ENCODE data around the gene C1QTNF9B.
"Not testable (repeated sequence)": the region's sequence is repeated elsewhere in the genome, so short reads cannot be mapped to it uniquely, and the experiment has no call there.

C1QTNF9B gene

GRCh38 chr13:23897452-23897919, at the start of gene C1QTNF9B:
C1QTNF9B (minus strand) TSS chr13:23897502.
- TF ChIP-seq GATA2, GATA3 (IDR thresholded peaks at IDR 0.05; ENCODE audit: low read depth, low read length): not testable (repeated sequence)

GRCh38 chr13:23946900-23947299, 49.6 kb upstream of the C1QTNF9B start:
- TF ChIP-seq GATA3 (IDR thresholded peaks at IDR 0.05; ENCODE audit: low read depth, low read length): no peak
- TF ChIP-seq GATA2 (IDR thresholded peaks at IDR 0.05; ENCODE audit: low read depth, low read length): no peak

GRCh38 chr13:23946067-23946466, 48.8 kb upstream of the C1QTNF9B start:
- TF ChIP-seq GATA2 (IDR thresholded peaks at IDR 0.05; ENCODE audit: low read depth, low read length) (no peak), GATA3 (IDR thresholded peaks at IDR 0.05; ENCODE audit: low read depth, low read length) (no peak)

- TF ChIP-seq GATA2 (IDR thresholded peaks at IDR 0.05; ENCODE audit: low read depth, low read length) (no peak), GATA3 (IDR thresholded peaks at IDR 0.05; ENCODE audit: low read depth, low read length) (no peak)
These were observed 48.3 kb upstream of the C1QTNF9B start for GRCh38 chr13:23945612-23946011.

- no peak for TF ChIP-seq GATA2 (IDR thresholded peaks at IDR 0.05; ENCODE audit: low read depth, low read length)
- TF ChIP-seq GATA3 (IDR thresholded peaks at IDR 0.05; ENCODE audit: low read depth, low read length): no peak
These were observed 43.9 kb upstream of the C1QTNF9B start for GRCh38 chr13:23941211-23941610.

GRCh38 chr13:23934520-23934919, 37.2 kb upstream of the C1QTNF9B start:
- TF ChIP-seq GATA2 (IDR thresholded peaks at IDR 0.05; ENCODE audit: low read depth, low read length) (no peak), GATA3 (IDR thresholded peaks at IDR 0.05; ENCODE audit: low read depth, low read length) (no peak)

GRCh38 chr13:23928985-23929384, 31.7 kb upstream of the C1QTNF9B start:
- TF ChIP-seq GATA3 (IDR thresholded peaks at IDR 0.05; ENCODE audit: low read depth, low read length) (no peak), GATA2 (IDR thresholded peaks at IDR 0.05; ENCODE audit: low read depth, low read length) (no peak)

- no peak for TF ChIP-seq GATA3 (IDR thresholded peaks at IDR 0.05; ENCODE audit: low read depth, low read length)
- TF ChIP-seq GATA2 (IDR thresholded peaks at IDR 0.05; ENCODE audit: low read depth, low read length): no peak
These were observed 25.7 kb upstream of the C1QTNF9B start for GRCh38 chr13:23923031-23923430.

GRCh38 chr13:23922005-23922932, 25.0 kb upstream of the C1QTNF9B start:
- TF ChIP-seq GATA2 (IDR thresholded peaks at IDR 0.05; ENCODE audit: low read depth, low read length) (no peak), GATA3 (IDR thresholded peaks at IDR 0.05; ENCODE audit: low read depth, low read length) (no peak)

GRCh38 chr13:23921451-23921888, 24.2 kb upstream of the C1QTNF9B start:
- TF ChIP-seq GATA2 (IDR thresholded peaks at IDR 0.05; ENCODE audit: low read depth, low read length) (no peak), GATA3 (IDR thresholded peaks at IDR 0.05; ENCODE audit: low read depth, low read length) (no peak)

GRCh38 chr13:23919006-23919405, 21.7 kb upstream of the C1QTNF9B start:
- TF ChIP-seq GATA3 (IDR thresholded peaks at IDR 0.05; ENCODE audit: low read depth, low read length) (no peak), GATA2 (IDR thresholded peaks at IDR 0.05; ENCODE audit: low read depth, low read length) (no peak)

GRCh38 chr13:23918208-23918607, 20.9 kb upstream of the C1QTNF9B start:
- TF ChIP-seq GATA3 (IDR thresholded peaks at IDR 0.05; ENCODE audit: low read depth, low read length) (no peak), GATA2 (IDR thresholded peaks at IDR 0.05; ENCODE audit: low read depth, low read length) (no peak)

- TF ChIP-seq GATA2 (IDR thresholded peaks at IDR 0.05; ENCODE audit: low read depth, low read length): no peak
- no peak for TF ChIP-seq GATA3 (IDR thresholded peaks at IDR 0.05; ENCODE audit: low read depth, low read length)
These were observed 18.0 kb upstream of the C1QTNF9B start for GRCh38 chr13:23915308-23915707.

- TF ChIP-seq GATA3 (IDR thresholded peaks at IDR 0.05; ENCODE audit: low read depth, low read length) (no peak), GATA2 (IDR thresholded peaks at IDR 0.05; ENCODE audit: low read depth, low read length) (no peak)
These were observed 15.2 kb upstream of the C1QTNF9B start for GRCh38 chr13:23912469-23912868.

- no peak for TF ChIP-seq GATA3 (IDR thresholded peaks at IDR 0.05; ENCODE audit: low read depth, low read length)
- TF ChIP-seq GATA2 (IDR thresholded peaks at IDR 0.05; ENCODE audit: low read depth, low read length): no peak
These were observed 12.3 kb upstream of the C1QTNF9B start for GRCh38 chr13:23909606-23910005.
